Activated CD4-positive, alpha-beta T cell treated with anti-CD3 and anti-CD28 coated beads for 24 hours (primary cell): ENCODE measurements around the gene LTB.

Experiments
- DNase-seq, 2 donors: peaks; one replicate each; pipeline ENCODE4 v3.0.0-alpha.2; 2020; ENCODE audit warnings: low read depth in 2 of 2

Gene LTB

GRCh38 chr6:31551371-31551770 lies 30.9 kb downstream of the LTB start:
- peak in 1 of 2 donors; percentile 50 for DNase-seq

- no peak for DNase-seq
Measured at GRCh38 chr6:31548544-31548873, 33.7 kb downstream of the LTB start.

GRCh38 chr6:31547727-31548543 lies 34.3 kb downstream of the LTB start:
- DNase-seq = no peak

- peak; percentile 84 to 87 for DNase-seq
Measured at GRCh38 chr6:31546958-31547726, 35.1 kb downstream of the LTB start, which contains the start of gene NFKBIL1. NFKBIL1 (plus strand) TSS chr6:31547608; CDS start chr6:31547695, 87 bp downstream.

- peak; percentile 83 to 87 for DNase-seq
Measured at GRCh38 chr6:31546339-31546957, 35.8 kb downstream of the LTB start, which contains the start of gene ATP6V1G2. ATP6V1G2 (minus strand) TSS chr6:31546608; CDS start chr6:31546559, 49 bp downstream.

- DNase-seq = no peak
Measured at GRCh38 chr6:31545291-31545690, 36.9 kb downstream of the LTB start.

- no peak for DNase-seq
Measured at GRCh38 chr6:31544676-31545075, 37.5 kb downstream of the LTB start.

GRCh38 chr6:31543639-31544038 lies 38.6 kb downstream of the LTB start:
- DNase-seq = no peak

GRCh38 chr6:31541658-31542521 lies 40.3 kb downstream of the LTB start, which contains the start of gene DDX39B:
DDX39B (minus strand) TSS chr6:31542003; CDS start chr6:31540532, 1,471 bp downstream.
- DNase-seq = peak; percentile 85 to 88

GRCh38 chr6:31541059-31541657 lies 41.1 kb downstream of the LTB start:
- peak; percentile 41 to 46 for DNase-seq

- DNase-seq = no peak
Measured at GRCh38 chr6:31540640-31541039, 41.6 kb downstream of the LTB start.

- DNase-seq = no peak
Measured at GRCh38 chr6:31538805-31539400, 43.3 kb downstream of the LTB start.

- no peak for DNase-seq
Measured at GRCh38 chr6:31535538-31536324, 46.5 kb downstream of the LTB start.

- no peak for DNase-seq
Measured at GRCh38 chr6:31534521-31535040, 47.6 kb downstream of the LTB start.

GRCh38 chr6:31534011-31534410 lies 48.2 kb downstream of the LTB start:
- DNase-seq = no peak

GRCh38 chr6:31533455-31533841 lies 48.8 kb downstream of the LTB start:
- DNase-seq = no peak

GRCh38 chr6:31532644-31533454 lies 49.4 kb downstream of the LTB start:
- no peak for DNase-seq

- DNase-seq = no peak
Measured at GRCh38 chr6:31531771-31532643, 50.2 kb downstream of the LTB start.
